GM18502 (cell line): Measurements from ENCODE around the gene NFASC.

Source experiments
- ATAC-seq: cut with Tn5 transposase; IDR thresholded peaks from one replicate; pipeline ENCODE4 v1.9.1; 2021; ENCODE audit warnings: mild to moderate bottlenecking; ENCODE audit not compliant: unreplicated experiment, poor library complexity

NFASC gene

DNA sequence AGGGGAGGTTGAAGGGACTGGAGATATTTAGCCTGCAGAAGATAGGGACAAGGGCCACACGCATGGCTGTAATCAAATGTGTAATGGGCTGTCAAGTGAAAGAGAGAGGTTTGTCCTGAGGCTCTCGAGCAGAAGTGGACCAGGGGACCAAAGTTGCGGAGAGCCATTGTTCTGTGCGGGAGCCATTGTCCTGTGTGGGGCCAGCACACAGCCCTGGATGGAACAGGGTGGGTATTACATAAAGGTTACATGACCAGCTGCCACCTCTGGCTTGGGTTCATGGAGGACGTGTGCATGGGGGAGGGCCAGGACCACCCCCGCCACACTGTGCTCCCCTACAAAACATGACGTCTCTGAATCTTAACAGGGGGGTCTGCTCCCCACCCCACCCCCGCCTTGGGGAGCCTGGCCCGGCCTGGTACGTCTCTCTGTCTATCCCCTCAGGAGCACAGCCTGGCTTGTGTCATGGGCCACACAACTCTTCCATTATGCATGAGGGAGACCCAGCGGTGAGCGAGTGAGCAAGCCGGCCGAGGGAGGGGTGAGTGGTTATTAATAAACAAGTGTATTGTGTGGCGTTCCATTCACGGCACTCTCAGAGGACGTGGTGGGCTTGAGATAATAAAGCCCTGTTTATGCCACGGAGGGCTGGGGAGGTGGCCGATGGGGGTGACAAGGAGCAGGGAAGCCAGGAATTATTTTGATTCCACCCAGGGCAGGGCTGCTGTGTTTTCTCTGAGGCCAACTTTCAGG lies at the start of gene NFASC:
TSS of gene NFASC (plus strand) at position 703 of the 753 bp plus-strand sequence. CDS start 73,454 bp downstream, outside the sequence.
- ATAC-seq, result no peak

DNA sequence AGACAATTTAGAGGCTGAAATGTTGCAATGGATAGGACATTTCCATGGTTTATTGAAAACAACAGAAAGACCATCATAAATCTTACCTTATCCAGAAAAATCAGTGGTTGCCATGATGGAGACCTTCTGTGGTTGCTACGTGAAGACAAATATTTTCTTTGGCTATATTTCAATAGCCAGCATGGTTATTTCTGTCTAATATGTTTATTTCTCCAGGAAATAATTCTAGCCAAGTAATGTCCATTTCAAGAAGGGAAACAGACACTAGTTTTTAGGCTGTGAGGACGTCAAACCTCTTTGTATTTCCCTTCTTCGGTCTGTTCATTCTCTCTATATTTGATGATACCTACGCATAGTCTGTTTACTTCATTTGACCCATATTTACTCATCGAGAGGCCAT lies 49.2 kb upstream of the NFASC start:
- no peak for ATAC-seq

DNA sequence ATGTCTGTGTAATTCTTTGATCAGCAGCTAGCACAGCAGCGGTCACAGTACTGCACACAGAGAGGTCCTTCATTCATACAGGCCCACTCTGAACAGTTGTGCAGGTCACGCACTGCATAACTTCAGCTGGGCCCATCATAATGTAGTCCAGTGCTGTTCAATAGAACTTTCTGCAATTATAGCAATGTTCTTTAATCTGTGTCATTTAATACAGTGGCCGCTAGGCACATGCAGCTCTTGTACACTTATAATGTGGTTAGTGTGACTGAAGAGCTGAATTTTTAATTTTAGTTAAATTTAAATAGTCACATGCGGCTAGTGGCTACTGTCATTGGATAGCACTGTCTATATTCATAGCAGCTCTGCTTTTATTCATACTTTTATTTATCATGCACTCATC lies 48.7 kb upstream of the NFASC start:
- no peak for ATAC-seq

DNA sequence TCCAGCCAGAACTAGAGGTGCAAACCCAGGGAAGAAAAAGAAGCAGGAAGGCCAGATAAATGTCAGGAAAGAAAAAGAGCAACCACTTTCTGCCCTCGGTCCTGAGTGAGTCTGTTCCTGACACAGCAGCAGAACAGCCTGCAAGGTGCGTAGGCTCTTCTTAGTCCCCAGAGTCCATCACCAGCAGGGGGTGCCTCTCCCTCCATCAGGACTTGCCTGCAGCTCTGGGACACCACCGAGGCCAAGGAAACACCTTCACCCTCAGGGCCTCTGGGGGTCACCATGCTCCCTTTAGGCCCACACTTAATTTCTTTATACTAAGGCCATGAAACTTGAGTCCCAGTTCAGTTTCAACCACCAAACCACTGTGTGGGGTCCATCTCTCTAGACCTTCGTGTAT lies 43.7 kb upstream of the NFASC start:
- no peak for ATAC-seq

DNA sequence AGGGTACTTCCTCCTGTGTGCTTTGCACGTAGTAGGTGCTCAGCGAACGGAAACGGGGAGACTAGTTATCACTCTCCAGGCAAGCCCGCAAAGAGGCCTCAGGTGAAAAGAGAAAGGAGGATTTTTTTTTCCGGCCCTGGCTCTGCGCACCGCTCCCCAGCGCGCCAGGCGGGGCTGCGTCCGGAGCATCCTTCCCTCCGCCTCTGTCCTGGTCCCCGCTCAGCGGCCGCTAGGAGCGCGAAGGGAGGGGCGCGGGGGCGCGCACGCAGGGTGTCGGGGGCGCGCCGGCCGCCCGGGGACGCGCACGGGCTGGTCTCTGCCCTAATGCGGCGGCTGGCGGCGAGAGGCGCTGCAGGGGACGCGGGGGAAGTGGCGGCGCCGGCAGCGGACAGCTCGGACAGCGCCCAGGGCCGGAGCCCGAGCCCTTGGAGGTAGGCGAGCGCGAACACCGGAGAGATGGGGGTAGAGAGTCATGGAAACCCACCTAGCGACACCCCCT lies 42.3 kb upstream of the NFASC start:
- no peak for ATAC-seq

DNA sequence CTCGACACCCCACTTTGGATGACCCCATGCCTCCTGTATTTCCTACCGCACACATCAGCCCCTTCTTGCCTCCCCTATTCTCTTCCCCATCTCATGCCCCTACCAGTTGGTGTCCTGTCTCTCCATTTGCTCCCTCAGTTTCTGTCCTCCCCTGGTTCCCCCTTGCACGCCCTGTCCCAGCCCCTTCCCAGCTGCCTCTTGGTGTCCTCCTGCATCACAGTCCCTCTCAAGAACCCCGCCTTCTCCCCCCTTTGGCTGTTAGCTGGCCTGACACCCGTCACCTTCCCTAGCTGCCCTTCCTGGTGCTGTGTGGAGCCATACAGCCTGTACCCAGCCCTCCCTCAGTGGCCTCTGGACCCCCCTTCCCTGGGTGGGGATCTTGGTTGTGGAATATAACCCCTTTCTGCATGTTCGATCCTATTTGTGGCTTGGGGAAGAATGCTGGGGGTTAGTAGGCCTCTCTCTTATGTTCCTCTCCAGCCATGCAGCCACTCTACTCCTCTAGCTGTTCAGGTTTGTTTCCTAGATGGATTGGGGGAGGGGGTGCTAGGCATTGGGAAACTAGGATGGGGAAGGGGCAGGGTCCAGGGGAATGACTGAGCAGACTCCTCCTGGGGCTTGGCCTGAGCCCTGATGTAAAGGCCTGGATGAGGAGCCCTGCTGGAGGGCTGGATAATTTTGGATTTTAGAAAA lies 41.4 kb upstream of the NFASC start:
- ATAC-seq, result no peak

DNA sequence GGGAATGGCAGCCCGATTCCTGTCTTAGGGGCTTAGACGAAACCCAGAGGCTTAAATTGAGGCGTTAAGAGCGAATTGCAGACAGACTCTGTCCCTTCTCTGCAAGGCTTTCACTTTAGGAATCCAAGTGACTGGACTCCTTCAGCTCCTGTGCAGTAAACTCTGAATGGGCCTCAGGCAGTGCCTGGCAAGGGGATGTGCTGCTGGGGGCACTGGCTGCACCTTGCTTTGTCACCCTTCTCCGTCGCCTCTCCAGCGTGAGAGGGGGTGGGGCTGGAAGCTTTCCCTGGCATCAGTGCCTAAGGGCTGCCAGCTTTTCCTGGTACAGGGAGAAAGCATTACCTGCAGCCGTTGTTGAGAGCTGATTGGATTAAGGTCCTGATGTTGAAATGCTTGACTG lies 39.9 kb upstream of the NFASC start:
- ATAC-seq, result no peak

DNA sequence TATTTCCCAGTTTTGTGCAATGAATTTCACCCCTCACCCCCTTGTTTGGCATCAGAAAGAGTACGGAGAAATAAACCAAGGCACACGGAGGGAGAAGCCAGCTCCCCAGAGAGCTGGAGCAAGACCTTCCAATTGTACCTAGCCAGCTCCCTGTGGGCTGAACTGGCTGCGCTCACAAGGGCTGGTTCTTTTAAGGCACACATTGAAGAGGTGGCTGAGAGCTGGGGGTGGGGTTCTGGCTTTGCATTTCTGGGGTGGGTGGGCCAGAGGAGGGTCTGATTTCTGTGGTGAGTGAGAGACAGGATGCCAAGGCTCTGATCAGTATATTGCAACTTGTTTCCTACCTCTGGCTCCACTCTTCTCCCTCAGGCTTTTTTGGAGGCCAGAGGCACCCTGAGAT lies 39.5 kb upstream of the NFASC start:
- no peak for ATAC-seq

DNA sequence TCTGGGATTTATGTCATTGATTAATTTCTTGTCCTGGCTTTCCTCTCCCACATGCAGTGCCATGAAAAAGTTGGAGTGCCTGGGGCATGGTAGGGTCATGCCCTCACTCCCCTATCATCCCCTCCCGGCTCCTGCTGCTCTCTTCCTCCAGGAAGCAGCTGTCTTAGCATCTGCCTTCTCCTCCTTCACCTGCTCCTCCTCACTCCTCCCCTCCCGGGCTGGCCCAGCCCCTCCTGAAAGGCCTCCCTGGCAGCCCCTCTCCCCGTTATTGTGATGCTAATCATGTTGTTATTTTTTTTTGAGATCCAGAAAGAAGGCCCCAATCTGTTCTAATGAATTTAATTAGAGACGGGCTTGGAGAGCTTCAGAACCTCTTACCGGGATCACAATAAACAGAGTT lies 36.3 kb upstream of the NFASC start:
- ATAC-seq, result no peak

DNA sequence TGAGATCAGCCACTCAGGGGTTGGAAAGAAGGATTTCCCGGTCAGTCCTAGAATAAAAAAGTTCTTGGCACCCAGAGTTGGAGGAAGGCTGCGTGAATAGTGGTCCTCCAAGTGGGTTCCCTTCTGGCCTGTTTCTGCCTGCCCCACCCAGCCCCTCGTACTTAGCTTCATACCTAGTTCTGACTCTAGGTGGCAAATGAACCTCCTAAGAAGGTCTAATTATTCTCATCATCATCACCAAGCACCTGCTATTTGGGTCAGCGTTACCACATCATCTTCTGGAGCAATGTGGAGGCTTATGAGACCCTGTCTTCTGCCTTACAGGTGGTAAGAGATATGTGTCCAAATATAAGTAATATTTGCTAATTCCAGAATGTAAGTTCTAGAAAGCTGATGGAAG lies 35.9 kb upstream of the NFASC start:
- no peak for ATAC-seq

DNA sequence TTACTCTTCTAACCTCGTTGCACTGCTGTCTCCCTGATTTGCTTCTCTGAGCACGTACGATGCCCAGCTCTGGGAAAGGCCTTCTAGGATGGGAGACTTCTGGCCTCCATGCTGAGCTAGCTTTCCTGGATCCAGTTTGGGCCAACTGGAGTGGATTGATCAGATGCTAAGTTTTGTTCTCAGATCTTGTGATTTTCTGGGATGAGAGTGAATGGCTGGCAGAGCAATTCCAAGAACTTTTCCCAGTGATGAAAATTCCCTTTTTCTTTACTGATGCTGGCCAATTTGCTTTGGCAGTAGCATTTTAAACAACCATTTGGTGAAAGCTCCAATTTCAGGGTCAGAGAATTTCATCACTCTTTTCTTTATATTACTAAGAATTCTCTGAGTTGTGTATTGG lies 34.9 kb upstream of the NFASC start:
- no peak for ATAC-seq

DNA sequence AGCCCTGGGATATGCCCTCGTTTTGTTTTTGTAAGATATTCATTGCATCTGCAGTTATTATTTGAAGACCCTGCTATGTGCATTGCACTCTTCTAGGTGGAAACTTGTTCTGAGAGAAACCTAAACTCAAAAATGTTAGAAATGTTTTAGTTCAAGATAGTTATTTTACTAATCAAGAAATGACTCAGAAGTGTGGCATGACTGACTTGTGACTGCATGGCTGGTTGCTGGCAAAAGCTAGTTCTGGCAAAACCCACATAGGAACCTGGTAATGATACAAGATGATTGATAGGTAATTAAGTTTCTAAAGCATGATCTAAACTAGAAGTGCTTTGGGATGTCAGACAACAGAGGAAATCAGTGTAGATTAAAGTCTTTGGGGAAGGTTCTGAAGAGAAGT lies 33.8 kb upstream of the NFASC start:
- ATAC-seq, result no peak

DNA sequence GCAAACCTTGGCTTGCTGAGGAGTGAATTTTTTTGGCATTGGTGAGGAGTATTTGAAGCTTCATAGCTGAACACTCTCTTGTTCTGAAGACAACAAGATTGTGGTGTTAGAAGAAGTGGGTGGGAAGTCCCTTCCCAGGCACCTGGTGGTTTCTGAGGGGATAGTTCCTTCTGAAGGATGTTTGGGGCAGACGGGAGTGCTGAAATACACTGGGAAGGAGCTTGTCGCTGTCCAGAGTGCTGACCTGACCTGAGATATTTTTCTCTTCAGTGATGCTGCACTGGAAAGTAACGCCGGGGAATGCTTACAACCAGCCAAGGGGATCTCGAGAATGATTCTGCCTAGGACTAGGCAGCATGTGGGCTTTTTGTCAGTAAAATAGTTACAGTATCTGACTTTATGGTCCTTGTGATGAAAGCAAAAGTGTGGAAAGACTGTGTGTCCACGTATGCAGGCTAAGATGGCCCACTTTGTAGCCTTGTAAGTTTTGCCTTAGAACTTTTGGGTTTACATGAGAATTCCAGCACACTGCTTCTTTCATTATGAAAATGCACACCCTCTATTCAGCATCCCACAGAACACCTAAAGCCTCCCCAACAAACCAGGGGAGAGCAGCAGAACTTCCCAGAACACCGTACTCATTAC lies 33.1 kb upstream of the NFASC start:
- no peak for ATAC-seq

DNA sequence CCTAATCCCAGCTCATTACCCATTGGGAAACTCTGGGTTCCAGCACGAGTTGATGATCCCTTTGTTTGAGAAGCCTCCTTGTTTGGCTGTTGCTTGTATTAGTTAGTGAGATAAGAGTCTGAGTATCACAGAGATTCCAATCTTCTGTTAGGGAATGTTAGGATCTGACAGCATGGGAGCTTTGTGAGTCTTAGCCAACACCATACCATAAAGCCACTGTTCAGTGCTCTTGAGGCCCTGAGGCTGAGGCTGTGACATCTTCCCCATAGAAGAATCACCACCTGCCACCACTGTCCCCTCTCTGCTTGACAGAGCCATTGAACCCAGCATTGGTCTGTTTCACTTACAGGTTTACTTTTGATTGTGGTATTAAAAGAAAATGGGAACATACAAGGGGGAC lies 29.3 kb upstream of the NFASC start:
- ATAC-seq, result no peak

DNA sequence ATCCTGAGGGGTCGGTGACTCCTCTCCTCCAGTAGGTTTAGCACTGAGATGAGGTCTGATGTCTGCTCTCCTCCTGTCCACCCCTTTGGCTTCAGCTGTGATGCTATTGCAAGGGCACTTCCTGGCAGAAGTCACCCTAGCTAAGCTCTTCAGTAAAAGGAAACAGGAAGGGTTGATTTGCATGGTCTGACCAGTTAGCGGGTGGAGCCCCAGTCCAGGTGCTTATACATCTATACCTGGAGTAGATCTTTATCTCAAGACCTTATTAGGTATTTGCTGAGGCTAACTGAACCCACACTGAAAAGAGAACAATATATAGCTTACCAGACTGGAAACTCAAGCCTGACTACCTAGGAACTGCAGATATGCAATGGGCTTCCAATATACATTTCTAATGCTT lies 28.9 kb upstream of the NFASC start:
- ATAC-seq, result no peak

DNA sequence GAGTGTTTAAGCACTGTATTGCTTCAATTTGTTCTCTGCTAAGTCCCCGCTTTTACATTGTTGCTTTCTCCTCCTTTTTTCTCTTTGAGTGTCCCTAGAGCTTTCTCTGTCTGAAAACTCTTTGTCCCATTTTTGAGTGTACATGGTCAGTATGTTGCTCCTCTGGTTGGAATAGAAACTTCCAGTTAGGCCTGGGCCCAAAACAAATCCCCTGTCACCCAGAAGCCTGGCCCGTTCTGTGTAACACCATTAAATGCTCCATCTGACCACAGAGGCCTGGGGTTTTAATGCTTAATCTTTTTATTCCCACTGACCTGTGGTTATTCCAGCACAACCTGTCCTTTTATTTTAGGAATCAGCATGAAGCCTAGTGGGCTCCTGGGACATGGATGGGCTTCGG lies 28.3 kb upstream of the NFASC start:
- ATAC-seq, result no peak

DNA sequence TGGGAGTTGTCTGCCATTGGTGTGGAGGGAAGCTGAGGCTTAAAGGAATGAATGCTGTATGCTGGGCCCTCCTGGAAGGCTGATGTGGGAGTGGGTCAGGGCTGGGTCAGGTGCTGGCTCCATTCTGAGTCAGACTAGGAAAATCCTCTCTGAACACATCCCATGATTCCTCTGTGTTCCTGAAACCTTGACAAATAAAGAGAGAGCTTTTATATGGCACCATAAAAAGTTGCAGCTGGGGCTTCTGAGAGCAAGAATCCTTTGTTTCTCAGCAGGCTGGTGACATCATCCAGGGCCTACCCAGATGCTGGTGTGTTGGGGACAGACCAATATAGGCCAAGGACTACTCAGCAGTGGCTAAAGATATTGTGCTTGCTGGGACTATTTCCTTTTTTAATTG lies 27.8 kb upstream of the NFASC start:
- ATAC-seq, result no peak

DNA sequence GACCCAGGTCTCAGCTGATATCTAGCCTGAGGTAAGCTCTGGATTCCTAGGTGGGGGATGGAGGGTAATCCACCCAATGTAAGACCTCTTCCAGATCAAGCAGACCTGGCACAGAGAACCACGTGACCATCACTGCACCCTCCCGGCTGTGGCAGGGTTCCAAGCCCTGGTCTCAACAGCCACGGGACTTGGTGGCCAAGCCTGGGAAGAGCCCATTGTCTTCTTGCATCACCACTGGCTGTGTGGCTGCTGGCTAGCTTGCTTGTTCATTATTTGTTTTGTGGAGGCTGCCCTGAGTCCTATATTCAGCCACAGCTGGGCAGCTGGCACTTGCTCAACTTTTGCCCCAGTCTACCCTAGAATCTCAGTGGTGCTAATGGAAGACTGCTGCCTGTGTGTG lies 24.1 kb upstream of the NFASC start:
- ATAC-seq, result no peak

DNA sequence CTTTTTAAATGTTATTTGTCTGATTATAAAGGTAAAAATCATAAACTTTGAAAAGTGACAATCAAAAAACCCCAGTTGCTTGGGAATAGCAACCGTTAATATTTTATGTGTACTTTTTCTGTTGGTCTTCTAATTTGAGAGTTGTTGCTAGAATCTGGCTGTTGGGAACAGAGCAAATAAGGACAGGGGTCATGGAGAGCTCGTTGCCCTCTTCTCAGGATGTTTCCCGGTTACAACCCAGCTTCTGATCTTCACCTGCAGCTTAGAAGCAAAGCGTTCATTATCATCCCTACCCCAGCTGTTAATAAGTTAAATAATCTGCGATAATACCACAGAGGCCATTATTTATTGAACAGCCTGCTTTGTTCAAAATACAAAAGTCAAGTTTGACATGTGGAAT lies 22.1 kb upstream of the NFASC start:
- no peak for ATAC-seq

DNA sequence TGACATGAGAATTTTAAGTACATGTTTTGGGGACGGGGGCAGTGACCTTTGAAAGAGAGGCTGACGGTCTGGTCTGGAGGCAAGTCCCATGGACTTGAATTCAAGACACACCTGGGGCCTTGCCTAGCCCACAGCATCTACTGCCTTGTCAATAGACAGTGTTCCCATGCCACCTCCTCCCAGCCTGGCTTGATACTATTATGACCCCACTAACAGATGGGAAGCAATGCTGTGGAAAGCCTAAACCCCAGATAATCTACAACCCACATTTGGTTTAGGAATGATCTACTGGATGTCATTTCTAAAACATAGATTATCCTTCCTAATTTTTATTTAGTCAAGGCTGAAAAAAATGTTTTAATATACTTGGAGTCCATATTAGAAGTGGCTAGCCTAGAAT lies 17.8 kb upstream of the NFASC start:
- no peak for ATAC-seq

DNA sequence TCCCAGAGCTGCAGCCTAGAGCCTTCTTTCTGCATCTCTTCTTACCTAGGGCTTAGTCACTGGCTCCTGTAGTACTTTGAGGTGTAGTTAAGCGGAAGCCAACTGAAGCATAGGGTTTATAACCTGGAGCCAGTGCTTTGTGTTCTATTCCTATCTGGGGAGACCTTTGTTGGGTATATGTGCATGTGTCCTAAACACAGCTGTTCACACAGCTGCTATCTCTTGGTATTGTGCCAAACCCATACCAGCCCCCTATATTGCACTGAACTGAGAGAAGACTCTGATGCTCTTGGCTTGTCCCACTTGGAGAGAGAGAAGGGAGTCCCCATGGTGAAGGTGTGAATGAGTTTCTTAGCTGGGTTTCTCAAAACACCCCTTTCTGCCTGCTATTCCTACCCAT lies 17.2 kb upstream of the NFASC start:
- no peak for ATAC-seq
